Endodermal cell (in vitro differentiated cells): ENCODE results near the gene JAKMIP2. TPM values are rescaled to one million over a fixed set of nuclear protein-coding genes. Genes with fewer than 3 reads are reported as not detected.
"Not testable (repeated sequence)": the region's sequence is repeated elsewhere in the genome, so short reads cannot be mapped to it uniquely, and the experiment has no call there.

ENCODE experiments used
- DNase-seq: peaks from one replicate; pipeline ENCODE4 v3.0.0-alpha.2; 2017
- H3K27ac ChIP-seq: 2 replicates; pipeline ENCODE4 v1.5.1; 2013; ENCODE audit warnings: mild to moderate bottlenecking, low read depth, low read length, moderate library complexity
- H3K27me3 ChIP-seq: 2 replicates; pipeline ENCODE4 v1.6.1; 2013; ENCODE audit warnings: mild to moderate bottlenecking, low read length, moderate library complexity; ENCODE audit not compliant: insufficient read depth, control insufficient read depth, poor library complexity, severe bottlenecking
- H3K36me3 ChIP-seq: 2 replicates; pipeline ENCODE4 v1.7.0; 2013; ENCODE audit warnings: mild to moderate bottlenecking, low read length, moderate library complexity; ENCODE audit not compliant: control insufficient read depth, insufficient read depth
- H3K4me1 ChIP-seq: one replicate; pipeline ENCODE4 v1.7.0; 2013; ENCODE audit warnings: low read length; ENCODE audit not compliant: control insufficient read depth, insufficient read depth
- H3K4me3 ChIP-seq: 2 replicates; pipeline ENCODE4 v1.5.1; 2013; ENCODE audit warnings: mild to moderate bottlenecking, low read length, moderate library complexity
- H3K9ac ChIP-seq: 2 replicates; pipeline ENCODE4 v1.6.1; 2013; ENCODE audit warnings: mild to moderate bottlenecking, low read length, moderate library complexity; ENCODE audit not compliant: poor library complexity, severe bottlenecking; ENCODE audit errors: extremely low read depth
- H3K9me3 ChIP-seq: 2 replicates; pipeline ENCODE4 v1.6.1; 2013; ENCODE audit warnings: mild to moderate bottlenecking, low read length, moderate library complexity; ENCODE audit not compliant: control insufficient read depth
- H3K27ac Mint-ChIP-seq: 2 replicates; pipeline ENCODE4 v1.8.0; 2020; ENCODE audit warnings: mixed read lengths
- H3K27me3 Mint-ChIP-seq: 2 replicates; pipeline ENCODE4 v1.8.0; 2021; ENCODE audit warnings: mild to moderate bottlenecking, mixed read lengths; ENCODE audit not compliant: insufficient read depth
- H3K36me3 Mint-ChIP-seq: 2 replicates; pipeline ENCODE4 v1.8.0; 2020; ENCODE audit warnings: low read depth, mixed read lengths
- H3K4me1 Mint-ChIP-seq: 2 replicates; pipeline ENCODE4 v1.8.0; 2020; ENCODE audit warnings: mixed read lengths
- H3K4me3 Mint-ChIP-seq: 2 replicates; pipeline ENCODE4 v1.8.0; 2020; ENCODE audit warnings: mild to moderate bottlenecking, moderate library complexity, mixed read lengths
- H3K9me3 Mint-ChIP-seq: 2 replicates; pipeline ENCODE4 v1.8.0; 2020; ENCODE audit warnings: mild to moderate bottlenecking, mixed read lengths
- WGBS, 2 experiments: methylation state at CpG; one replicate each; pipeline versions ENCODE4 v1.1.5 to v1.1.7; 2013; ENCODE audit warnings: missing lambda C conversion rate in 2 of 2, mixed read lengths in 1 of 2; ENCODE audit not compliant: insufficient coverage in 1 of 2, insufficient read length in 1 of 2; 5-methylcytosine and 5-hydroxymethylcytosine counted together
- total RNA-seq, 2 donors: library from RNA; stranded (reverse); fragmentation: NEBNext Ultra II Directional in 1 of 2; extraction: Animal tissue kit (Norgen Biotek cat#: 25700) in 1 of 2; gene quantifications; 2 replicates in 1 of 2; 3 replicates in 1 of 2; pipeline ENCODE4 v1.2.1, GENCODE V29; 2021
- TF ChIP-seq, protein P1 (sequence below): fragments of 200-600 bp; sonication (generic); conservative IDR thresholded peaks from 2 replicates; pipeline ENCODE4 v1.5.0; 2021; ENCODE audit warnings: antibody characterized with exemption, mild to moderate bottlenecking

Gene JAKMIP2
- total RNA-seq, 2 donors from 2014 or later, result 6.9 to 16.7 TPM

DNA sequence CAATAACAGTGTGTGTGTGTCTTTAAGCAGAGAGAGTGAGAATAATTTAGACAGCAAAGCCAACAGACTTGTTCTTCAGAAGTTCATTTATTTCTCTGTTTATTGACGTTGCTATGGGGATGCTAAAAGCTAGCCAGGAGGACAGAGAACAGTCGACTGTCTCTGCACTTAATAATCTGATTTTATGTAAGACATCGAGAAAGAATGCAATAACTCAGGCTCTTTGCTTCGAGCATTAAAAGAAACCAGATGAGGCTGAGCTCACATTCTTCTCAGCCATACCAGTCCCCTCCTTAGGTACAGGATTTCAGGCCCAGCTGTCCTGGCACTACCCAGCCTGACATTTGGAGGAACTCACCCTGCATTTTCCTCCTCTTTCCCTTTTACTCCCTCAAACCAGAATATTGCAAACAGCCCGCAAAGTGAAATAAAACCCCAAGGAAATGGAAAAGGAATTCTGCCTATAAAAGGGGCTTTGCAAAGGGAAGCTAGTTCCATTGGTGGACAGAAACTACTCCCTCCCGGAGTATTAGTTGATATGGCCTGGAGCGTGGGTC lies 228.2 kb downstream of the JAKMIP2 start:
- no peak for DNase-seq
- Histone ChIP-seq H3K27me3 (no peaks in the 10 kb centered on the region), H3K9me3 (peaks cover 11% of the 10 kb centered on the region), H3K36me3 (no peaks in the 10 kb centered on the region), H3K4me3 (no peak overlapping the region), H3K4me1 (no peaks in the 10 kb centered on the region), H3K27ac (peak overlapping the region; percentile 3), H3K9ac (no peak overlapping the region)
- Mint-ChIP-seq H3K4me1 (peaks cover 6% of the 10 kb centered on the region), H3K36me3 (no peaks in the 10 kb centered on the region), H3K4me3 (no peak overlapping the region), H3K27ac (no peak overlapping the region), H3K9me3 (peaks cover 2% of the 10 kb centered on the region), H3K27me3 (no peaks in the 10 kb centered on the region)
- TF ChIP-seq, protein P1, sequence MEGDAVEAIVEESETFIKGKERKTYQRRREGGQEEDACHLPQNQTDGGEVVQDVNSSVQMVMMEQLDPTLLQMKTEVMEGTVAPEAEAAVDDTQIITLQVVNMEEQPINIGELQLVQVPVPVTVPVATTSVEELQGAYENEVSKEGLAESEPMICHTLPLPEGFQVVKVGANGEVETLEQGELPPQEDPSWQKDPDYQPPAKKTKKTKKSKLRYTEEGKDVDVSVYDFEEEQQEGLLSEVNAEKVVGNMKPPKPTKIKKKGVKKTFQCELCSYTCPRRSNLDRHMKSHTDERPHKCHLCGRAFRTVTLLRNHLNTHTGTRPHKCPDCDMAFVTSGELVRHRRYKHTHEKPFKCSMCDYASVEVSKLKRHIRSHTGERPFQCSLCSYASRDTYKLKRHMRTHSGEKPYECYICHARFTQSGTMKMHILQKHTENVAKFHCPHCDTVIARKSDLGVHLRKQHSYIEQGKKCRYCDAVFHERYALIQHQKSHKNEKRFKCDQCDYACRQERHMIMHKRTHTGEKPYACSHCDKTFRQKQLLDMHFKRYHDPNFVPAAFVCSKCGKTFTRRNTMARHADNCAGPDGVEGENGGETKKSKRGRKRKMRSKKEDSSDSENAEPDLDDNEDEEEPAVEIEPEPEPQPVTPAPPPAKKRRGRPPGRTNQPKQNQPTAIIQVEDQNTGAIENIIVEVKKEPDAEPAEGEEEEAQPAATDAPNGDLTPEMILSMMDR, result no peak
- WGBS, 2 experiments, result 86 to 92% methylated on average over 5 to 7 of the region's 7 CpGs

GRCh38 chr5:147553817-147554216 lies 228.7 kb downstream of the JAKMIP2 start:
- not testable (repeated sequence) for H3K4me1 ChIP-seq, H3K27ac Mint-ChIP-seq, H3K36me3 Mint-ChIP-seq, DNase-seq, H3K9me3 Mint-ChIP-seq, H3K36me3 ChIP-seq, H3K4me3 ChIP-seq, H3K9ac ChIP-seq, H3K4me3 Mint-ChIP-seq, H3K27me3 Mint-ChIP-seq, H3K27me3 ChIP-seq, H3K4me1 Mint-ChIP-seq
- H3K27ac ChIP-seq, result peak overlapping the region; percentile 3
- WGBS, 2 experiments, result 90 to 96% methylated on average over 4 to 5 of the region's 5 CpGs
- H3K9me3 ChIP-seq, result peaks cover 11% of the 10 kb centered on the region

GRCh38 chr5:147552897-147553296 lies 229.6 kb downstream of the JAKMIP2 start:
- H3K36me3 Mint-ChIP-seq, result no peaks in the 10 kb centered on the region
- Histone ChIP-seq H3K4me1 (no peaks in the 10 kb centered on the region), H3K27me3 (no peaks in the 10 kb centered on the region), H3K36me3 (no peaks in the 10 kb centered on the region), H3K9me3 (peaks cover 11% of the 10 kb centered on the region), H3K4me3 (no peak overlapping the region), H3K9ac (no peak overlapping the region), H3K27ac (no peak overlapping the region)
- no peak for DNase-seq
- no peak overlapping the region for H3K27ac Mint-ChIP-seq
- H3K4me1 Mint-ChIP-seq, result no peaks in the 10 kb centered on the region
- WGBS, 2 experiments, result 94 to 100% methylated on average over 2 to 4 of the region's 4 CpGs
- peaks cover 2% of the 10 kb centered on the region for H3K9me3 Mint-ChIP-seq
- no peak overlapping the region for H3K4me3 Mint-ChIP-seq
- H3K27me3 Mint-ChIP-seq, result no peaks in the 10 kb centered on the region
- TF ChIP-seq, protein P1, result no peak

DNA sequence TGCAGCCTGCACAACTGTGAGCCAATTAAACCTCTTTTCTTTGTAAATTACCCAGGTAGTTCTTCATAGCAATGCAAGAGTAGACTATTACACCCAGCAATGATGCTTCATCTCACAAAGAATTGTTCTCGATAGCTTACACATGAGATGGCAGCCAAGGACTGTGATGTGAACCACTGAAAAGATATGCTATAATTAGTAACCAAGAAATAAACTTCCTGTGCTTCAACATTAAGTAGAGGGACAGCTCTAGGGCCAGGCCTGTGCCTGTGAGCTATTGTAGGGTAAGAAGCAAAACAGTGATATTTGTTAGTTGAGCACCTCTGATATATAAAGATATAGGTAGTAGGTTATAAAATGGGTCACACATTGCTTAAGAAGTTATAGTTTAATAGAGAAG lies 230.9 kb downstream of the JAKMIP2 start:
- Histone ChIP-seq H3K9me3 (peaks cover 11% of the 10 kb centered on the region), H3K9ac (no peak overlapping the region), H3K4me3 (no peak overlapping the region), H3K4me1 (no peaks in the 10 kb centered on the region), H3K27ac (no peak overlapping the region), H3K27me3 (no peaks in the 10 kb centered on the region), H3K36me3 (no peaks in the 10 kb centered on the region)
- Mint-ChIP-seq H3K4me1 (no peaks in the 10 kb centered on the region), H3K9me3 (peaks cover 2% of the 10 kb centered on the region), H3K27me3 (no peaks in the 10 kb centered on the region), H3K4me3 (no peak overlapping the region), H3K27ac (no peak overlapping the region), H3K36me3 (no peaks in the 10 kb centered on the region)
- 89 to 100% methylated on average over 1 of the region's 1 CpG for WGBS, 2 experiments
- TF ChIP-seq, protein P1, result no peak
- no peak for DNase-seq
